ENCODE data around the gene SGPL1.

SGPL1 gene

DNA sequence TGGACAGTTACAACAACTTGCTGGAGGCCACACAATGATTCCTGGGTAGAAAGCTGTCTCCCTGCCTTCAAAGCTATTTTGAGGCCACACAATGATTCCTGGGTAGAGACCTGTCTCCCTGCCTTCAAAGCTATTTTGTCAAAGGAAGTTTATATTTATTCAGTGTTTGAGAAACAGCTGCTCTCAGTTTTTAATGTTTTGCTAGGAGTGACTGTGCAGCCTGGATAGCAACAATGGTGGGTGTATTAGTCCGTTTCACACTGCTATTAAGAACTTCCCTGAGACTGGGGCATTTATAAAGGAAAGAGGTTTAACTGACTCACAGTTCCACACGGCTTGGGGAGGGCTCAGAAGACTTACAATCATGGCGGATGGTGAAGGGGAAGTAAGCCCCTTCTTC lies 3.9 kb upstream of the SGPL1 start:
- DNase-seq (ENCODE audit: low spot score) = no peak

DNA sequence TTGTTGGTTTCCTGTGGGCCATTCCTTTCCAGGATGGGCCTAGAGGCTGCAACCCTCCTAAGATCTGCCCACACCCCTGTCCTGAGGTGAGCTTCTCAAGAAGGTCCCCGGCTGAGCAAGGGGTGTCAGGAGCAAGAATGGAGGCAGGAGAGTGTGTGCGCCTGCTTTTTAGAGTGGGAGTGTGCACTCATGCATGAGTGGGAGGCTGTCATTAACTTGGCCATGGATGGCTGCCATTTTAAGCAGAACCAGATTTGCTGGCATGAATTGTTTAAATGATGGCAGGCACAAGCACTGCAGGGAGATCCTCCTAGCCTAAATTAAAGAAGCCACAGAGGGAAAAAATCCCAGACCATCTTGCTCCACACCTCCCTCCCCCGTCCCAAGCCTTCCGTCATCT lies 2.9 kb upstream of the SGPL1 start:
- DNase-seq (ENCODE audit: low spot score) = no peak

DNA sequence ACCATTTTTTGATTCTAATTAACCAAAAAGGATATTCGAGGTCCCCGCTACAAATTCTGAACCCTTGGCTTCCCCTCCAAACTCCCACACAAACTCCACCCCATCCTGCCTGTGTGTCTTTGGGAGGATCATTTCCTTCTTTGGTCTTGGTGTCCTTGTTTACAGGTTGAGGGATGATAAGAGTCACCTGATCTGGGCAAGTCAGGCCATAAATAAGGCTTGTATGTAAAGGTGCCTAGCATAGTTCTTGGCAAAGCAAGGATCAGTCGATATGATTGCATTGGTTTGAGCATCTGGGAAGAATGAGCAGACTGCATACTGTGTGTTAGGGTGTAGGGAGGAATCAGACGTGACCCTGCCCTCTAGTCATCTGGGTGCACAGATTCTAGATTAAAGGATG lies 1.6 kb upstream of the SGPL1 start:
- DNase-seq (ENCODE audit: low spot score) = no peak

DNA sequence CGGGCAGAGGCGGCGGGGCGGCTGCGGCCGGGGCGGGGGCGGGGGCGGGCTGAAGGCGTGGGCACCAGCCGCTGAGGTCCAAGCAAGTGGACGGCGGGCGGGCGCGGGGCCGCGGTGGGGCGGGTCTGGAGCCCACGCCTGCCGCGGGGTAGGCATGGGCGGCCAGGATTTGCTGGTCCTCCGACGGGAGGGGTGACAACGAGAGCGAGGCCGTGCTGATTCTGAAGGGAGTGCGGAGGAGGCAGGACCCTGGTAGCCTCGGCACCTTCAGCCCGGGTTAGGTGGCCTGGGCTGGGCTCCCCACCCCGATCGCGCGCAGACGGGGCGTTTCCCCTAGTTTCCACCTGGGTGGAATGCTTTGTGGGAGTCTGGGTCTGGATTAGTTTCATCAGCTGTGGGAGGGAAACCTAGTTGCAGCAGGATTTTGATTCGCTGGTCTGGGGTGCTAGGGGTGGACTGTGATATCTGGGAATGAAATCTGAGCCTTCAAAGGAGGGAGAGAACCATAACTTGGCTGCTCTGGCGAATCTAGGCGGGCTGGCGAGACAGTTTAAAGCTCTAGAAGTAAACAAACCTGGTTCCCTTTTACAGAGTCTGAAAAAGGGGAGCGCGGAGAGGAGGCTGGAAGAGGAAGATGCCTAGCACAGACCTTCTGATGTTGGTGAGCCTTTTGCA lies 609 bp downstream of the SGPL1 start:
- DNase-seq (ENCODE audit: low spot score) = peak; percentile 88

DNA sequence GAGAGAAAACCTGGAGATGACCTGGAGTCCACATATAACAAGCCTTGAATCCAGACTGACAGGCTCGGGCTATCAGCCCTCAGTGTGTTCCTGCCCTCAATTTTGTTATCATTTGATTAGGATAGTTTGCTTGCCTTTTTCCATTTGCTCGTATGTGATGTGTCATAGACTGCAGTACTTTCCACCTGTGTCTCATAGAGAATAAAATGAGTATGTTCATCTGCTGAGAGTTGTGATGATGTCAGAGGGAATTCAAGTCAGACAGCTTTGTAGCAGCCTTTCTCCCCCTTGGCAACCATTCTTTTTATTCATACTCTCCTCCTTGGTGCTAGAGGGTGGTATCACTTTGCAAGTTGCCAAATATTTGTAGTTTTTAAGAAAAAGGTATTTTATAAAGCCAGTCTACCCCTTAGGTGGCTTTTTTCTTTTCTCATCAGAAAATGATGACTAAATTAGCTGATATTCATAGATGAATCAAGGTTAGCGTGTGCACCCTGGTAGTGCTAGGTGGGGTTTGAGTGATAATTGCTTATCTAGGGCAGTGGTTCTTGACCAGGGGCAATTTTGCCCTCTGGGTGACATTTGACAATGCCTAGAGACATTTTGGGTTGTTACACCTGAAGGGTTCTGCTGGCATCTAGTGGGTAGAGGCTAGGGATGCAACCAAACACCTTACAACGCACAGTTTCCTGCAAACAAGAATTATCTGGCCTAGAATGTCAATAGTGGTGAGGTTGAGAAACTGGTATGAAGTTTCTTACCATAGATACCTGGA lies 5.4 kb downstream of the SGPL1 start:
- DNase-seq (ENCODE audit: low spot score) = no peak

DNA sequence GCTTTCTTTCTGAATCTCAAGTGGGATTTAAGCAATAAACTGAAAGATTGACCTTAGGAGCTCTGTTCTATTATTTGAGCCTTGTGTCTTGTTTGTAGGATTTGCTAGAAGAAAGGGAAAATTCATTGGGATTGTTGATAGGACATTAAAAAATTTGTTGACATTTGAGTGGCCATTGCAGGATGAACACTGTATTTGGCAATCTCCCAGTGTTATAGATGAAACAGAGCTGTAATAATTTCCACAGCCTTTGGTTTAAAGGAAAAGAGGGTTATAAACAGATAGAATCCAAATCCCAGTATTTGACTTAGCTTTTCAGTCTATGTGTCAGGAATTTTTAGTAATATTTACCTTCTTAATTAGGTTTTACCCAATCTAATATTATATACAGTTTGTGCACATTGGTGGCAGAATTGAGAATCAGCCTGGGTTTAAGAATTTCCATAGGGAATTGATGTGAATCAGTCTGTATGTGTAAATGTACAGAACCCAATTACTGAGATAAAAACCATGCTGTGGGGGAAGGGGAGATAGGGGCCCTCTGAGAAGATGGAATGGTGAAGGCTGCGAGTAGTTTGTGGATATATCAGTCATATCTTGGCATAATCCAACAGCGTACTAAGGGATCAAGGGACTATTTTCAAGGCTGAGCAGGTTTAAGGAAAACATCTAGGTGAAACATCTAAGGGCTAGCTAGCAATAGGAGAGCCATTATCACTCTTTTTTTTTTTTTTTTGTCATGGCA lies 6.5 kb downstream of the SGPL1 start:
- no peak for DNase-seq (ENCODE audit: low spot score)

DNA sequence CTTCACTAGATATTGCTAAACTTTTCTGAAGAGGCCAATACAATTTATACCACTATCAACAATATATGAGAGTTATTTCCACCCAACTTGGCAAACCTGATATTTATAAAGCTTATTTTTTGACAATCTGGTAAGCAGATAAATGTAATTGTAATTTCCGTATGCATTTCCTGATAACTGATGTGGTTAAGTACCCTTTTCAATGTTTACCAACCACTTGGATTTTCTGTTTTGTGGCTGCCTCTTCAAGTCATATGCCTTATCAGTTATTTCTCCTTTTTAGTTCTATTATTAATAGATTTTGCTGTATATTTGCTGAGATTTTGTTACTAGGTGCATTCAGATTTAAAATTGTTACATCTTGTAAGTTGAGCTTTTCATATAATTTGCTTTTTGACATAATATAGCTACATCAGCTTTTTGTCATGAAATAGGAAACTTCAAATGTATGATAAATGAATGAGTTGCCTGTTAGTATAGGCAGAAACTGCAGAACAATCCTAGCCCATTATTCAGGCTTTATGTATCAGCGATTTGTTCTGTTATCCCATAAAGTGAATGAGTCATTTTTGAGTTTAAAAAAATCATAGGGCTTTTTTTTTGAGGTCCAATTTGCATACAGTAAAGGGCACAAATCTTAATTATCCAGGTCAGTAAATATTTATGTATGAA lies 11.5 kb downstream of the SGPL1 start:
- no peak for DNase-seq (ENCODE audit: low spot score)

DNA sequence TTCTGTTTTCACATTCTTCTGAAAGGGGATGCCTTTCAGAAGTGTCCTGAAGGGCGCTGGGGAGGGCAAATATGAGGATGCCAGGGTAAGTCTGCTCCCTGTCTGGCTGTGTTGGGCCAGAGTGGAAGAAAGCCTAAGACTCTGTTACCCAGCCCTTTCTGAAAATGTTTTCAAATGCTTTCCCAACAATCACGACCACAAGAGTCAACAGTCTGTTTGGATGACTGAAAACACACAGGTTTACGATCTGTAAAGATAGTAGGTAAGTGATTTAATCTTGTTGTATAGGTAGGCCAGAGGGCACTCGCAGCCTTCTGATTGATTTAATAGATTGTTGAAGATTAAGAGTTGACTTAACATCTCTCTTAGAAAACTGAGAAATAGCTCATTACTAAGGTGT lies 13.2 kb downstream of the SGPL1 start:
- DNase-seq (ENCODE audit: low spot score) = no peak

DNA sequence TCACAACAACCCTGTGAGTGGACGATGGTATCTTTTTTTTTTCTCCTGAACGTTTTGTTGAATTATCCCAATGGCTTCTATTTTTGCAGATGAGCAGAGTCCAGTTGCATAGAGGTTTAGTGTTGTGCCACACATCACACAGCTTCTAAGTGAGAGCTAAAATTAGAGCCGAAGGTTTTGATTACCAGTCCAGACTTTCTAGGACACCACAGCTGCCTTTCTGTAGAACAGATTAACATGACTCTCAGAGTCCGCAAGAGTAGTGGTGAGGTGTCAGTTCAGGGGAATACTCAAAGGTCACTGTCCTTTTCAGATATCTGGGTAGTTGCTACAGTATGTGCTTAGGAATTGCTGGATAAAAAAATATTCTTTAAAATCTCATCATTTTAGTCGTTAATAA lies 13.8 kb downstream of the SGPL1 start:
- no peak for DNase-seq (ENCODE audit: low spot score)

DNA sequence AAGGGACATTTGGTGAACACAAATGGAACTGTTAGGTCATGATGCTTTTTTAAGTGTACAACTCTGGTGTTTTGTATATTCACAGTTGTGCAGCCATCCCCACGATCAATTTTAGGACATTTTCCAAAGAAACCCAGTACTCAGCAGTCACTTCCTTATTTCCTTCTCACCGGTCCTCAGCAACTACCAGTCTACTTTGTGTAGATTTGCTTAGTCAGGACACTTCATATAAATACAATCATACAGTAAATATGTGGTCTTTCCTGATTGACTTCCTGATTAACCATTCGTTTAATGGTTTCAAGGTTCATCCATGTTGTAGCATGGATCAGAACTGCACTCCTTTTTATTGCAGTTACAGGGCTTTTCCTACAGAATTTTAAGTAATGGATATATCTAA lies 14.4 kb downstream of the SGPL1 start:
- DNase-seq (ENCODE audit: low spot score) = no peak

DNA sequence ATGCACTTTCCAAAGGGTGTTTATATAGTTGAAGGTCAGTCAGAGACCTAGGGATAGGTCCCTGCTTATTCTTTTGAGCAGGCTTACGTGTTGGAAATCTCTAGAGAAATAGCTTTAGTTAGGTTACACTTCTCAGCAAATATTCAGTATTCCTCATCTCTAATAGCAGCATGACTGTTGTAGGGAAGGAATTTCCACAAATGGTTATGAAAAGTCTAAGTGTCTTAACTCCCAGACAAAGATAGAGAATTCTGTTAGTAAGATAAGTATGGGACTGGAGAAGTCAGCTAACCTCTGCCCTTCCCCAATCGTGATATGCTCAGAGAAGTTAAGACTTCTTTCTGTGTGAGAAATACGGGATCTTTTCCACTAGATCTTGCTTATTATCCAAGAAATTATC lies 16.5 kb downstream of the SGPL1 start:
- DNase-seq (ENCODE audit: low spot score) = no peak

DNA sequence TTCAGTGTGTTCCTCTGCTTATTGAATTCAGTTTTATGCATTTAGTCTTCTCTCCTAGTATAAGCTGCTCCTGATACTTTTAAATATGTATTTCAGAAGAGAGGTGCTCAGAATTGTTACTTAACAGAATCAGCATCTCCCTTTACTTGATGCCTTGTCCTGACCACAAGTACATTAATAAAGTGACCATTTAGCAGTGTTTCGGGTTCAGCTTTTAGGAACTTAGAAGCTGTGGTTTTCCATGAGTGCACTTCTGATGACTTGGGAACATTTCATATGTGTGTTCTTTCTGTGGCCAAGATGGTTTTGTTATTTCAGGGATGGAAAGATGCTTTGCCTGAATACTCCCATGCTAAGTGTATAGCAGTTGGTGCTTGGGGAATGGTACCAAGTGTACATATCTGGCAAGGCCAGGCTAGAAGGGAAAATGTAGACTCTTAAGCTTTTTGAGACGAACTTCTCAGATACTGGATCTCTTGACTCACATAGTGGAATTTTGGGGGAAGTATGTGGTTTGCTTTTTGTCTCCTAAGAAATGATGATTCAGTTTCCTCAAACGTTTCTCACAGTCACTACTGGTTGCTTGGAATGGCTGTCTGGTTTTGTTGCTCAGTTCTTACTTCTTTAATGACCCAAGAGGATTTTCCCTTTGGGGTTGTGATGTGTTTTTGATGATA lies 17.2 kb downstream of the SGPL1 start:
- DNase-seq (ENCODE audit: low spot score) = peak; percentile 78

DNA sequence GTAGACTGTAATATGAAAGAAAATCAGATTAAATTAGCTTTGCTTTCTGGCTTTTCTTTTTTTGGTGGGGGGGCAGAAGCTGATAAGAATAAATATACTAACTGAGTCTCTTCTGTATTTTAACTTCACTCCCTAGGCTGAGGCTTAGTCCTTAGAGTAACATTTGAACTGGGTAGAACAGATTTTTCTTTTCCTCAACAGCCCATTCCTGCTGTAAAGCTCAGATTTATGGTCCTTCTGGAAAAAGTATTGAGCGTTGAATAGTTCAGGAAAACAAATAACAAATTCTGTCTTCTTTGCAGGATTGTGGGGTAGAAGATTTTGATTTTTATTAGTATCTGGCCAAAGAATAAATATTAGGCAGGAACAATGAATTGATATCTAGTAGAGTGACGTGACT lies 17.9 kb downstream of the SGPL1 start:
- no peak for DNase-seq (ENCODE audit: low spot score)

DNA sequence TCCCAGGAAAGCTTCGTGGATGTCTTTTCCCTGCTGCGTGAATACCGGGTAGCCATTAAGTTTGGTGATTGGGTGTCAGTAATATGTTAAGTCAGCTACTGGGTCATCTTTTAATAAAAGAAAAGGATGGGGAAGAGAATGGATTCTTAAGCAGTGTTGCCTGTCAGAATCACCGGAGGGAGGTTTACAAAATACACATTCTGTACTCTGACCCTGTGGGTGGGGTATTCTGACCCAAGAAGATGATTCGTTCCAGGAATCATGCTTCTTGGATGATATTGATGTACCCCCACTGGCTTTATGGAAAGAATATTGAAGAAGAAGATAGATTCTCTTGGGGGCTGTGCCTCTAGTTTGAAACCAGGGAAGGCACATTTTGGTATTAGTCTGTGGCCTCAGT lies 18.3 kb downstream of the SGPL1 start:
- DNase-seq (ENCODE audit: low spot score) = no peak

DNA sequence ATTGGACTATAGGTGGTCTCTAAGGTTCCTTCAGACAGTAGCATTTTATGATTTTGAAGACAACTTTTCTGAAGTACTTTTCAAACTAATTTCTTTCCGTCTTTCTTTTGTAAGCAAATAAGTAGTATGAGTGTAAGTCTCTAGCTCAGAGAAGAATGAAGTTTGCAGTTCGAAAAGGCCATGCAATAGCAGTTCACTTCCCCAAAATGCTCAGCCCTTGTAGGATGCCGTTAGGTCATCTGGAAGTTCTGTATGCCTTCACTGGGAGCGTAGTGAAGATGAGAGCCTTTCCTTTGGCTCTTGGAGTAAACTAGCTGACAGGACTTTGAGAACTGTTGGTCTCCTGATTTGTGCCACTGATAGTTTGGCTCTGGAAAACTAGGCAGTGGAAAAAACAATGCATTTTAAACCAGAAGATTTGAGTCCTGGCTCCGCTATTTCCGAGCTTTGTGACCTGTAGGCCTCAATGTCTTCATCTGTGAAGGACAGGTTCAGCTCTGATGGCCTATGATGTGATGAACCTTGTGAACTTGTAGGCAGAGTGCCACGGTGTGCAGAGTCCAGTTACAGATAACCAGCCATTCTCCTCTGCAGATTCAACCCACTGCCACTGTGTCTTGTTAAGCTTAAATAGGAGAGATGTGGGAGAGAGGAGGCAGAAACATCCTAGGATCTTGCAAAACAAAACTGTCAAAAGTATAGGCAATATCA lies 18.8 kb downstream of the SGPL1 start:
- no peak for DNase-seq (ENCODE audit: low spot score)

DNA sequence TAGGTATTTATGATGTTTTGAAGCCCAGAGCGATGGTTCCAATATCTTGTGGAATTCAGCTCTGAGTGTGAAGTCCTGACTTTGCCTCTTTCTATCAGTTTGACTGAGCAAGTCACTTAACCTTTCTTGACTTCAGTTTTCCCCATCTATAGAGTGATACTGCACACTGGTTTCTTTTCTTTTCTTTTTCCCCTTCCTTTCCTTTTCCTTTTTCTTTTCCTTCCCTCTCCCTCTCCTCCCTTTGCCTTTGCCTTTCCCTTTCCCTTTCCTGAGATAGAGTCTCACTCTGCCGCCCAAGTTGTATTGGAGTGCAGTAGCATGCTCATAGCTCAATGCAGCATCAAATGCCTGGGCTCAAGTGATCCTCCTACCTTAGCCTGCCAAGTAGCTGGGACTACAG lies 20.6 kb downstream of the SGPL1 start:
- no peak for DNase-seq (ENCODE audit: low spot score)

DNA sequence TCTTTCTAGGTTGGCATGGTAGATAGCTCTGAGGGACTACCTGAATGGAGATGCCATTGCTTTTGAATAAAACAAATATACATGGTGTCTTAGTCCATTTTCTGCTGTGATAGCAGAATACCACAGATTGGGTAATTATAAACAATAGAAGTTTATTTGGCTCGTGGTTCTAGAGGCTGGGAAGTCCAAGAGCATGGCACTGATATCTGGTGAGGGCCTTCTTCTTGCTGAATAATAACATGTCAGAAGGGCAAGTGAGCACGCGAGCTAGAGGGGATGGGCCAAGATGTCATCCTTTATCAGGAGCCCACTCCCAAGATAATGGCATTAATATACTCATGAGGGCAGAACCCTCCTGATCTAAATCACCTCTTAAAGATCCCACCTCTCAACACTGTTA lies 21.9 kb downstream of the SGPL1 start:
- DNase-seq (ENCODE audit: low spot score) = no peak

DNA sequence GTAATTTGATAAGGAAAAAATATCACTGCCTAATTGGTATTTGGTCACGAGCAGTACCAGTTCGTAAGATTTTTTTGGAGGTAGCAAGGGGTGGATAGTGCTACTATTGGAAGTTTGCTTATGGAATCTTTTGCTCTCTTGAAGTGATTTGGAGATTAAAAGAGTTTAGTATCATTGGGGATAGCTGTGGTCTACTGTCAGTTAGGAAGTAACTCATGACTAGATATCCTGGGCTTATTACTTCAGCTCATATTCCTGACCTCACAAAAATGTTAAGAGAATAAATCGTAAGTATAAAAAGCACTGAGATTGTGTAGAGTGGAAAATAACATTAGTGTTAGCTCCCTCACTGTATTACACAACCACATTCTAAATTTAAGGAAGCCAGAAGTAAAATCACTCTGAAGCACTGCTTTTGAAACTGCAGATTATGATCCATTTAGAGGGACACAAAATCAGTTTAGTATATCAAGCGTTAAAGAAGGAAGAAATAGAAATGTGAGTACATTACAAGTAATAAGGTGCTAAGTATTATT lies 22.6 kb downstream of the SGPL1 start:
- no peak for DNase-seq (ENCODE audit: low spot score)

DNA sequence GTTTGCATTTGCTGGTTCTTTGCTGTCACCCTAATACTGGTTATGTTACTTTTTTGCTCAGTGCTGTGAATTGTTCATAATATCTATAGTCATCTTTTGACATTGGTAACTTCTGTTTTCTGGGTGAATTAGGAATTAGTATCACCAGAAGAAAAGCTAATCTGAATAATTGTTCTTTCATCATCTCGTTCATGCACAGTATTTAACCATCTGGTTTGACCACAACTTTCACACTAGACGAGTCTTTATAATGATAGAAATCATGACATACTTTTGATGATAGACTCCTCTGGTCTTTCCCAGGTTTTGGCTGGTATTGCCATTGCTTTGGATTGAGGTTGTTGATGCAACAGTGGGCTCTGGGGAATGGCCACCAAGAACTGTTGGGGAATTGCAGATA lies 25.1 kb downstream of the SGPL1 start:
- no peak for DNase-seq (ENCODE audit: low spot score)

DNA sequence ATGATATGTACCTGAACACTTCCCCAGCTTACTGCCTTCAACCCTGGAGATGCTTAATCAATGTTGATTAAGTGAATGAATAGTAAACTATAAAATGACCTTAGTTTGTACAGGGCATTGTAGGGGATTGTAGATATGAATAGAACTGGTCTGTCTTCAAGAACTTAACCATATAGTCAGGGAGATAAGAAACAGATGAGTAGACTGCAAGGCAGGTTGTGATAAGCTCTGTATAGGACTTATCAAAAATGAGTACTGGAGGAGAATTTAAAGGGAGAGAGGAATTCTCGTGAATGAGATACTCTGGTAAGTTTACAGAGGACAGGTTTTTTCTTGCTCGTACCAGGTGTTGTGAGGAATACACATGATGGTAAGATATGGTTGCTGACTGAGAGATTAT lies 27.6 kb downstream of the SGPL1 start:
- no peak for DNase-seq (ENCODE audit: low spot score)

All from AG20443 (cell line).